ENCODE measurements around the gene ORM2.

ORM2 gene

DNA sequence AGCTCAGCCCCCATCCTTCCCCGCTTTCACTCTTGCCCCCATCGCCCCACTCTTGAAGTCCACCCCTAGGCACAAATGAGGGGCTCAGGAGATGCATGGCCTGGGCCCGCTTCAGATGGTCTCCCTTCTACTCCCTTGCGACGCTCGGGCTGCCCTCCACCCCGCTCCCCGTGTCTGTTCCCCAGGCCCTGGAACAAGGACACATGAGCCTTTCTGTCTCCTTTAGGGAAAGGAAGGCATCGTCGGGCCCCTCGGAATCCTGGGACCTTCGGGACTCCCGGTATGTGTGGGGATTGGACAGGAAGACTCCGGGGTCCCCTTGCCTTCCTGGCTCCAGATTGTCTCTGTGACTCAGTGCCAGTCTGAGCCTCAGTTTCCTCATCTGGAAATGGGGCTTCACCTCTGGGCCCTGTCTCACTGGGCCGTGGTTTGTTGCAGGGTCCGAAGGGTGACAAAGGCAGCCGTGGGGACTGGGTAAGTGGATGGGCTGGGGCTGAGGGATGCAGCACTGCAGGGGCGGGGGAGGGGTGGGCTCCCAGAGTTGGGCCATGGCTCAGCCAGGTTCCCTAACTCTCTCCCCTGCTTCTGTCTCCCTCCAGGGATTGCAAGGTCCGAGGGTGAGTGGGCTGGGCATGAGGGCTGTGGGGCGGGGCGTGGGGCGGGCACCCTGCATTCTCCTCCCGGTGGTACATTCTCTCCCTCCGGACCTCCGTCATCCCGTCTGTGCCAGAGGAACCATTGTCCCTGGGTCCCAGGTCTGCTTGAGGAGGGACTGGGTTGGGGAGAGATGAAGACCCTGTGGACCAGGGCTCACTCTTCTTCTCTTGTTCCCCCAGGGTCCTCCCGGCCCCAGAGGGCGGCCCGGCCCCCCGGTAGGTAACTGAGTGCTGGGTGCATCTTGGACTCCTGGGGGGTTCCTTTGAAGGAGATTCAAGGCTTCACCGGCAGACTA is 28.5 kb upstream of the ORM2 start:
- Histone ChIP-seq H3K4me1 (ENCODE audit: control insufficient read depth, insufficient read depth, low read length) (no peaks in the 10 kb centered on the region), H3K9ac (ENCODE audit: low read length) (no peak overlapping the region), H3K36me3 (ENCODE audit: control insufficient read depth, insufficient read depth, low read length) (no peaks in the 10 kb centered on the region), H3K27ac (ENCODE audit: low read depth, low read length) (no peak overlapping the region), H3K4me3 (ENCODE audit: low read length) (no peak overlapping the region), H3K27me3 (ENCODE audit: control insufficient read depth, insufficient read depth, low read length) (no peaks in the 10 kb centered on the region)

- Histone ChIP-seq H3K27me3 (ENCODE audit: control insufficient read depth, insufficient read depth, low read length) (no peaks in the 10 kb centered on the region), H3K36me3 (ENCODE audit: control insufficient read depth, insufficient read depth, low read length) (no peaks in the 10 kb centered on the region), H3K4me3 (ENCODE audit: low read length) (no peak overlapping the region), H3K9ac (ENCODE audit: low read length) (no peak overlapping the region), H3K27ac (ENCODE audit: low read depth, low read length) (no peak overlapping the region), H3K4me1 (ENCODE audit: control insufficient read depth, insufficient read depth, low read length) (no peaks in the 10 kb centered on the region)
These were observed 27.7 kb upstream of the ORM2 start for GRCh38 chr9:114301798-114302565.

- Histone ChIP-seq H3K27ac (ENCODE audit: low read depth, low read length) (no peak overlapping the region), H3K36me3 (ENCODE audit: control insufficient read depth, insufficient read depth, low read length) (no peaks in the 10 kb centered on the region), H3K4me3 (ENCODE audit: low read length) (no peak overlapping the region), H3K27me3 (ENCODE audit: control insufficient read depth, insufficient read depth, low read length) (no peaks in the 10 kb centered on the region), H3K9ac (ENCODE audit: low read length) (no peak overlapping the region), H3K4me1 (ENCODE audit: control insufficient read depth, insufficient read depth, low read length) (no peaks in the 10 kb centered on the region)
These were observed 26.9 kb upstream of the ORM2 start for GRCh38 chr9:114302727-114303126.

GRCh38 chr9:114303571-114303970 is 26.1 kb upstream of the ORM2 start:
- Histone ChIP-seq H3K9ac (ENCODE audit: low read length) (no peak overlapping the region), H3K4me3 (ENCODE audit: low read length) (no peak overlapping the region), H3K4me1 (ENCODE audit: control insufficient read depth, insufficient read depth, low read length) (no peaks in the 10 kb centered on the region), H3K27me3 (ENCODE audit: control insufficient read depth, insufficient read depth, low read length) (no peaks in the 10 kb centered on the region), H3K36me3 (ENCODE audit: control insufficient read depth, insufficient read depth, low read length) (no peaks in the 10 kb centered on the region), H3K27ac (ENCODE audit: low read depth, low read length) (no peak overlapping the region)

- Histone ChIP-seq H3K4me3 (ENCODE audit: low read length) (no peak overlapping the region), H3K27ac (ENCODE audit: low read depth, low read length) (no peak overlapping the region), H3K27me3 (ENCODE audit: control insufficient read depth, insufficient read depth, low read length) (no peaks in the 10 kb centered on the region), H3K9ac (ENCODE audit: low read length) (no peak overlapping the region), H3K4me1 (ENCODE audit: control insufficient read depth, insufficient read depth, low read length) (no peaks in the 10 kb centered on the region), H3K36me3 (ENCODE audit: control insufficient read depth, insufficient read depth, low read length) (no peaks in the 10 kb centered on the region)
These were observed 25.7 kb upstream of the ORM2 start for GRCh38 chr9:114303977-114304376.

GRCh38 chr9:114304416-114305188 is 25.1 kb upstream of the ORM2 start:
- Histone ChIP-seq H3K27ac (ENCODE audit: low read depth, low read length) (no peak overlapping the region), H3K36me3 (ENCODE audit: control insufficient read depth, insufficient read depth, low read length) (no peaks in the 10 kb centered on the region), H3K9ac (ENCODE audit: low read length) (no peak overlapping the region), H3K4me3 (ENCODE audit: low read length) (no peak overlapping the region), H3K4me1 (ENCODE audit: control insufficient read depth, insufficient read depth, low read length) (no peaks in the 10 kb centered on the region), H3K27me3 (ENCODE audit: control insufficient read depth, insufficient read depth, low read length) (no peaks in the 10 kb centered on the region)

- H3K4me3 ChIP-seq (ENCODE audit: low read length), result no peak overlapping the region
- H3K36me3 ChIP-seq (ENCODE audit: control insufficient read depth, insufficient read depth, low read length), result peaks cover 4% of the 10 kb centered on the region
- no peak overlapping the region for H3K9ac ChIP-seq (ENCODE audit: low read length)
- no peak overlapping the region for H3K27ac ChIP-seq (ENCODE audit: low read depth, low read length)
- H3K27me3 ChIP-seq (ENCODE audit: control insufficient read depth, insufficient read depth, low read length), result no peaks in the 10 kb centered on the region
- no peaks in the 10 kb centered on the region for H3K4me1 ChIP-seq (ENCODE audit: control insufficient read depth, insufficient read depth, low read length)
These were observed 21.8 kb upstream of the ORM2 start for GRCh38 chr9:114307899-114308267.

GRCh38 chr9:114308361-114308950 is 21.2 kb upstream of the ORM2 start:
- peaks cover 4% of the 10 kb centered on the region for H3K36me3 ChIP-seq (ENCODE audit: control insufficient read depth, insufficient read depth, low read length)
- no peak overlapping the region for H3K9ac ChIP-seq (ENCODE audit: low read length)
- no peak overlapping the region for H3K27ac ChIP-seq (ENCODE audit: low read depth, low read length)
- H3K27me3 ChIP-seq (ENCODE audit: control insufficient read depth, insufficient read depth, low read length), result no peaks in the 10 kb centered on the region
- H3K4me3 ChIP-seq (ENCODE audit: low read length), result no peak overlapping the region
- H3K4me1 ChIP-seq (ENCODE audit: control insufficient read depth, insufficient read depth, low read length), result no peaks in the 10 kb centered on the region

- no peaks in the 10 kb centered on the region for H3K27me3 ChIP-seq (ENCODE audit: control insufficient read depth, insufficient read depth, low read length)
- no peak overlapping the region for H3K27ac ChIP-seq (ENCODE audit: low read depth, low read length)
- no peak overlapping the region for H3K9ac ChIP-seq (ENCODE audit: low read length)
- peaks cover 4% of the 10 kb centered on the region for H3K36me3 ChIP-seq (ENCODE audit: control insufficient read depth, insufficient read depth, low read length)
- H3K4me1 ChIP-seq (ENCODE audit: control insufficient read depth, insufficient read depth, low read length), result no peaks in the 10 kb centered on the region
- no peak overlapping the region for H3K4me3 ChIP-seq (ENCODE audit: low read length)
These were observed 20.6 kb upstream of the ORM2 start for GRCh38 chr9:114309096-114309495.

GRCh38 chr9:114310471-114311450 is 18.9 kb upstream of the ORM2 start:
- Histone ChIP-seq H3K27me3 (ENCODE audit: control insufficient read depth, insufficient read depth, low read length) (no peaks in the 10 kb centered on the region), H3K4me3 (ENCODE audit: low read length) (no peak overlapping the region), H3K9ac (ENCODE audit: low read length) (no peak overlapping the region), H3K27ac (ENCODE audit: low read depth, low read length) (no peak overlapping the region), H3K36me3 (ENCODE audit: control insufficient read depth, insufficient read depth, low read length) (peaks cover 4% of the 10 kb centered on the region), H3K4me1 (ENCODE audit: control insufficient read depth, insufficient read depth, low read length) (no peaks in the 10 kb centered on the region)
